WTC11 (cell line): ENCODE data around the gene C10orf90.

Experiments used
- CREB1 ChIP-seq: sonication (generic); formaldehyde crosslinking; IDR thresholded peaks from 2 replicates; pipeline ENCODE4 v1.8.0; 2023; ENCODE audit warnings: mild to moderate bottlenecking, missing genetic modification reagents
- IRF2 ChIP-seq: sonication (generic); formaldehyde crosslinking; IDR thresholded peaks from 2 replicates; pipeline ENCODE4 v1.8.0; 2022; ENCODE audit warnings: low read depth, missing genetic modification reagents, borderline replicate concordance
- NR2C2 ChIP-seq: sonication (generic); formaldehyde crosslinking; IDR thresholded peaks from 2 replicates; pipeline ENCODE4 v1.8.0; 2022; ENCODE audit warnings: mild to moderate bottlenecking, missing genetic modification reagents
- SMAD3 ChIP-seq: sonication (generic); formaldehyde crosslinking; IDR thresholded peaks from 2 replicates; pipeline ENCODE4 v1.8.0; 2022; ENCODE audit warnings: missing genetic modification reagents, mild to moderate bottlenecking, borderline replicate concordance
- ZNF219 ChIP-seq: sonication (generic); formaldehyde crosslinking; IDR thresholded peaks from 2 replicates; pipeline ENCODE4 v1.8.0; 2023; ENCODE audit warnings: missing genetic modification reagents, mild to moderate bottlenecking, borderline replicate concordance
- ZNF416 ChIP-seq: fragments of 250-450 bp; sonication (Bioruptor Pico); IDR thresholded peaks from 2 replicates; pipeline ENCODE4 v1.9.0; 2021; ENCODE audit warnings: mild to moderate bottlenecking, inconsistent platforms
- TF ChIP-seq, protein P1 (sequence below): sonication (generic); formaldehyde crosslinking; IDR thresholded peaks from 2 replicates; pipeline ENCODE4 v1.8.1; 2022; ENCODE audit warnings: mild to moderate bottlenecking, missing genetic modification reagents, moderate library complexity, borderline replicate concordance
- TF ChIP-seq, protein P2 (sequence below): sonication (generic); formaldehyde crosslinking; conservative IDR thresholded peaks from 2 replicates; pipeline ENCODE4 v1.8.1; 2022; ENCODE audit warnings: mild to moderate bottlenecking, missing genetic modification reagents
- TF ChIP-seq, protein P3 (sequence below): fragments of 200-600 bp; IDR thresholded peaks from 2 replicates; pipeline ENCODE4 v1.8.0; 2022; ENCODE audit warnings: antibody characterized with exemption
- TF ChIP-seq, protein P4 (sequence below): sonication (generic); formaldehyde crosslinking; conservative IDR thresholded peaks from 2 replicates; pipeline ENCODE4 v1.8.1; 2023; ENCODE audit warnings: mild to moderate bottlenecking, low read depth, missing genetic modification reagents, moderate library complexity
- TF ChIP-seq, protein P5 (sequence below): sonication (generic); formaldehyde crosslinking; IDR thresholded peaks from 2 replicates; pipeline ENCODE4 v1.8.1; 2022; ENCODE audit warnings: mild to moderate bottlenecking, moderate library complexity, missing genetic modification reagents

DNA sequence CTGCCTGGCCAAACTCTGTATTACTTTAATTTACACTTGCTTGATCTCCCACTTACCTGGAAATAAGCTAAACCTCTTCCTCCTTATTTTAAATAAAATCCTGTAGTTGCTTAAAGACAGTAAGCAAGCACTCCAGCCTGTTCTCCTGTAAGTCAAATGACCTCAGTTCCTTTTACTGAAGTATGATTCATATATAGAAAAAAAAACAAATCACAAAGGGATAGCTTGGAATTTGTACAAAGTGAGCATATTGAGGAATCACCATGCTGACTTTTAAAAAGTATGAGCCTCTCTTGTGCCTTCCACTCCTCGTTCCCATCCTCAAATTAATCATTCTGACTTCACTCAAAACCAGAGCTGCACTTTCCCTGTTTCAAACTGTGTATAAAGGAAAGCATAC, 52.0 kb downstream of the C10orf90 start:
- TF ChIP-seq, protein P1, sequence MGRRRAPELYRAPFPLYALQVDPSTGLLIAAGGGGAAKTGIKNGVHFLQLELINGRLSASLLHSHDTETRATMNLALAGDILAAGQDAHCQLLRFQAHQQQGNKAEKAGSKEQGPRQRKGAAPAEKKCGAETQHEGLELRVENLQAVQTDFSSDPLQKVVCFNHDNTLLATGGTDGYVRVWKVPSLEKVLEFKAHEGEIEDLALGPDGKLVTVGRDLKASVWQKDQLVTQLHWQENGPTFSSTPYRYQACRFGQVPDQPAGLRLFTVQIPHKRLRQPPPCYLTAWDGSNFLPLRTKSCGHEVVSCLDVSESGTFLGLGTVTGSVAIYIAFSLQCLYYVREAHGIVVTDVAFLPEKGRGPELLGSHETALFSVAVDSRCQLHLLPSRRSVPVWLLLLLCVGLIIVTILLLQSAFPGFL (CRISPR knock-in tag): no peak
- TF ChIP-seq, protein P2, sequence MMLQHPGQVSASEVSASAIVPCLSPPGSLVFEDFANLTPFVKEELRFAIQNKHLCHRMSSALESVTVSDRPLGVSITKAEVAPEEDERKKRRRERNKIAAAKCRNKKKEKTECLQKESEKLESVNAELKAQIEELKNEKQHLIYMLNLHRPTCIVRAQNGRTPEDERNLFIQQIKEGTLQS: no peak
- TF ChIP-seq, protein P3, sequence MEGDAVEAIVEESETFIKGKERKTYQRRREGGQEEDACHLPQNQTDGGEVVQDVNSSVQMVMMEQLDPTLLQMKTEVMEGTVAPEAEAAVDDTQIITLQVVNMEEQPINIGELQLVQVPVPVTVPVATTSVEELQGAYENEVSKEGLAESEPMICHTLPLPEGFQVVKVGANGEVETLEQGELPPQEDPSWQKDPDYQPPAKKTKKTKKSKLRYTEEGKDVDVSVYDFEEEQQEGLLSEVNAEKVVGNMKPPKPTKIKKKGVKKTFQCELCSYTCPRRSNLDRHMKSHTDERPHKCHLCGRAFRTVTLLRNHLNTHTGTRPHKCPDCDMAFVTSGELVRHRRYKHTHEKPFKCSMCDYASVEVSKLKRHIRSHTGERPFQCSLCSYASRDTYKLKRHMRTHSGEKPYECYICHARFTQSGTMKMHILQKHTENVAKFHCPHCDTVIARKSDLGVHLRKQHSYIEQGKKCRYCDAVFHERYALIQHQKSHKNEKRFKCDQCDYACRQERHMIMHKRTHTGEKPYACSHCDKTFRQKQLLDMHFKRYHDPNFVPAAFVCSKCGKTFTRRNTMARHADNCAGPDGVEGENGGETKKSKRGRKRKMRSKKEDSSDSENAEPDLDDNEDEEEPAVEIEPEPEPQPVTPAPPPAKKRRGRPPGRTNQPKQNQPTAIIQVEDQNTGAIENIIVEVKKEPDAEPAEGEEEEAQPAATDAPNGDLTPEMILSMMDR: no peak
- no peak for TF ChIP-seq NR2C2 (CRISPR knock-in tag)
- TF ChIP-seq SMAD3 (CRISPR knock-in tag): no peak
- TF ChIP-seq, protein P4, sequence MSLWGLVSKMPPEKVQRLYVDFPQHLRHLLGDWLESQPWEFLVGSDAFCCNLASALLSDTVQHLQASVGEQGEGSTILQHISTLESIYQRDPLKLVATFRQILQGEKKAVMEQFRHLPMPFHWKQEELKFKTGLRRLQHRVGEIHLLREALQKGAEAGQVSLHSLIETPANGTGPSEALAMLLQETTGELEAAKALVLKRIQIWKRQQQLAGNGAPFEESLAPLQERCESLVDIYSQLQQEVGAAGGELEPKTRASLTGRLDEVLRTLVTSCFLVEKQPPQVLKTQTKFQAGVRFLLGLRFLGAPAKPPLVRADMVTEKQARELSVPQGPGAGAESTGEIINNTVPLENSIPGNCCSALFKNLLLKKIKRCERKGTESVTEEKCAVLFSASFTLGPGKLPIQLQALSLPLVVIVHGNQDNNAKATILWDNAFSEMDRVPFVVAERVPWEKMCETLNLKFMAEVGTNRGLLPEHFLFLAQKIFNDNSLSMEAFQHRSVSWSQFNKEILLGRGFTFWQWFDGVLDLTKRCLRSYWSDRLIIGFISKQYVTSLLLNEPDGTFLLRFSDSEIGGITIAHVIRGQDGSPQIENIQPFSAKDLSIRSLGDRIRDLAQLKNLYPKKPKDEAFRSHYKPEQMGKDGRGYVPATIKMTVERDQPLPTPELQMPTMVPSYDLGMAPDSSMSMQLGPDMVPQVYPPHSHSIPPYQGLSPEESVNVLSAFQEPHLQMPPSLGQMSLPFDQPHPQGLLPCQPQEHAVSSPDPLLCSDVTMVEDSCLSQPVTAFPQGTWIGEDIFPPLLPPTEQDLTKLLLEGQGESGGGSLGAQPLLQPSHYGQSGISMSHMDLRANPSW (CRISPR knock-in tag): no peak
- no peak for TF ChIP-seq CREB1 (CRISPR knock-in tag)
- no peak for TF ChIP-seq ZNF416 (CRISPR knock-in tag)
- no peak for TF ChIP-seq ZNF219
- no peak for TF ChIP-seq IRF2 (CRISPR knock-in tag)
- TF ChIP-seq, protein P5, sequence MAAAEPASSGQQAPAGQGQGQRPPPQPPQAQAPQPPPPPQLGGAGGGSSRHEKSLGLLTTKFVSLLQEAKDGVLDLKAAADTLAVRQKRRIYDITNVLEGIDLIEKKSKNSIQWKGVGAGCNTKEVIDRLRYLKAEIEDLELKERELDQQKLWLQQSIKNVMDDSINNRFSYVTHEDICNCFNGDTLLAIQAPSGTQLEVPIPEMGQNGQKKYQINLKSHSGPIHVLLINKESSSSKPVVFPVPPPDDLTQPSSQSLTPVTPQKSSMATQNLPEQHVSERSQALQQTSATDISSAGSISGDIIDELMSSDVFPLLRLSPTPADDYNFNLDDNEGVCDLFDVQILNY (CRISPR knock-in tag): no peak
